Measurements from ENCODE around the gene SHC4.
"Not testable (repeated sequence)": the region's sequence is repeated elsewhere in the genome, so short reads cannot be mapped to it uniquely, and the experiment has no call there.

Gene SHC4

GRCh38 chr15:48877630-48878595, 85.8 kb downstream of the SHC4 start, which contains the start of gene EID1:
EID1 (plus strand) TSS chr15:48878134; CDS start chr15:48878177, 43 bp downstream.
- DNase-seq: peak; percentile 87

- DNase-seq: no peak
These were observed 87.7 kb downstream of the SHC4 start for GRCh38 chr15:48876057-48876456.

GRCh38 chr15:48875241-48875960, 88.3 kb downstream of the SHC4 start:
- no peak for DNase-seq

GRCh38 chr15:48872632-48873031, 91.1 kb downstream of the SHC4 start:
- DNase-seq: no peak

- DNase-seq: no peak
These were observed 92.2 kb downstream of the SHC4 start for GRCh38 chr15:48871542-48871941.

GRCh38 chr15:48869966-48870365, 93.8 kb downstream of the SHC4 start:
- no peak for DNase-seq

GRCh38 chr15:48868536-48868935, 95.2 kb downstream of the SHC4 start:
- DNase-seq: no peak

GRCh38 chr15:48868023-48868422, 95.7 kb downstream of the SHC4 start:
- DNase-seq: no peak

- DNase-seq: peak; percentile 86
These were observed 97.6 kb downstream of the SHC4 start for GRCh38 chr15:48866141-48866563.

- peak; percentile 6 for DNase-seq
These were observed 98.2 kb downstream of the SHC4 start for GRCh38 chr15:48865370-48866079.

GRCh38 chr15:48862705-48863104, 101.0 kb downstream of the SHC4 start:
- DNase-seq: no peak

GRCh38 chr15:48861813-48862431, 101.8 kb downstream of the SHC4 start:
- DNase-seq: peak; percentile 61

- DNase-seq: no peak
These were observed 104.3 kb downstream of the SHC4 start for GRCh38 chr15:48859426-48859825.

GRCh38 chr15:48858401-48858800, 105.3 kb downstream of the SHC4 start:
- no peak for DNase-seq

GRCh38 chr15:48856942-48857341, 106.8 kb downstream of the SHC4 start:
- no peak for DNase-seq

GRCh38 chr15:48855501-48856440, 107.9 kb downstream of the SHC4 start:
- DNase-seq: no peak

- DNase-seq: not testable (repeated sequence)
These were observed 109.3 kb downstream of the SHC4 start for GRCh38 chr15:48854434-48854833.

GRCh38 chr15:48851956-48852355, 111.8 kb downstream of the SHC4 start:
- no peak for DNase-seq

GRCh38 chr15:48850648-48851047, 113.1 kb downstream of the SHC4 start:
- DNase-seq: no peak

GRCh38 chr15:48845123-48845522, 118.6 kb downstream of the SHC4 start:
- DNase-seq: no peak

- DNase-seq: peak; percentile 69
These were observed 121.2 kb downstream of the SHC4 start for GRCh38 chr15:48842501-48842900.
